AG10803 (cell line): ENCODE results near the gene NIPAL3.
"Not testable (repeated sequence)": the region's sequence is repeated elsewhere in the genome, so short reads cannot be mapped to it uniquely, and the experiment has no call there.

Source experiments
- DNase-seq: peaks from one replicate; pipeline ENCODE4 v3.0.0; 2010; ENCODE audit warnings: low read depth
- H3K4me3 ChIP-seq: 2 replicates; pipeline ENCODE4 v1.5.1; 2011; ENCODE audit warnings: mild to moderate bottlenecking, low read length, control low read depth
- TF ChIP-seq, protein P1 (sequence below): conservative IDR thresholded peaks from 2 replicates; pipeline ENCODE4 v1.5.1; 2011; ENCODE audit warnings: mild to moderate bottlenecking, low read length, control low read depth, inconsistent platforms

Gene NIPAL3

DNA sequence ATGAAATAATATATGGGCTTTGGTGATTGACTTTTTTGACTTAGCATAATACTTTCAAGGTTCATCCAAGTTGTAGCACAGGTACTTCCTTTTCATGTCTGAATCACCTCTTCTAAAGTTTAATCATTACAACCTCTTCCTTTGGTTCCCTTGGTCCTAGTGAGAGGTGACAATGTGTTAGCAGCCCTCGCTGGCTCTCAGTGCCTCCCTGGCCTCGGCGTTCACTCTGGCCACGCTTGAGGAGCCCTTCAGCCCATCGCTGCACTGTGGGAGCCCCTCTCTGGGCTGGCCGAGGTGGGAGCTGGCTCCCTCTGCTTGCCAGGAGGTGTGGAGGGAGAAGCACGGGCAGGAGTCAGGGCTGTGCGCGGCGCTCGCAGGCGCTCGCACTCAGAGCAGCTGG lies 74.1 kb downstream of the NIPAL3 start:
- no peak for DNase-seq
- TF ChIP-seq, protein P1, sequence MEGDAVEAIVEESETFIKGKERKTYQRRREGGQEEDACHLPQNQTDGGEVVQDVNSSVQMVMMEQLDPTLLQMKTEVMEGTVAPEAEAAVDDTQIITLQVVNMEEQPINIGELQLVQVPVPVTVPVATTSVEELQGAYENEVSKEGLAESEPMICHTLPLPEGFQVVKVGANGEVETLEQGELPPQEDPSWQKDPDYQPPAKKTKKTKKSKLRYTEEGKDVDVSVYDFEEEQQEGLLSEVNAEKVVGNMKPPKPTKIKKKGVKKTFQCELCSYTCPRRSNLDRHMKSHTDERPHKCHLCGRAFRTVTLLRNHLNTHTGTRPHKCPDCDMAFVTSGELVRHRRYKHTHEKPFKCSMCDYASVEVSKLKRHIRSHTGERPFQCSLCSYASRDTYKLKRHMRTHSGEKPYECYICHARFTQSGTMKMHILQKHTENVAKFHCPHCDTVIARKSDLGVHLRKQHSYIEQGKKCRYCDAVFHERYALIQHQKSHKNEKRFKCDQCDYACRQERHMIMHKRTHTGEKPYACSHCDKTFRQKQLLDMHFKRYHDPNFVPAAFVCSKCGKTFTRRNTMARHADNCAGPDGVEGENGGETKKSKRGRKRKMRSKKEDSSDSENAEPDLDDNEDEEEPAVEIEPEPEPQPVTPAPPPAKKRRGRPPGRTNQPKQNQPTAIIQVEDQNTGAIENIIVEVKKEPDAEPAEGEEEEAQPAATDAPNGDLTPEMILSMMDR = no peak
- H3K4me3 ChIP-seq = no peak overlapping the region

DNA sequence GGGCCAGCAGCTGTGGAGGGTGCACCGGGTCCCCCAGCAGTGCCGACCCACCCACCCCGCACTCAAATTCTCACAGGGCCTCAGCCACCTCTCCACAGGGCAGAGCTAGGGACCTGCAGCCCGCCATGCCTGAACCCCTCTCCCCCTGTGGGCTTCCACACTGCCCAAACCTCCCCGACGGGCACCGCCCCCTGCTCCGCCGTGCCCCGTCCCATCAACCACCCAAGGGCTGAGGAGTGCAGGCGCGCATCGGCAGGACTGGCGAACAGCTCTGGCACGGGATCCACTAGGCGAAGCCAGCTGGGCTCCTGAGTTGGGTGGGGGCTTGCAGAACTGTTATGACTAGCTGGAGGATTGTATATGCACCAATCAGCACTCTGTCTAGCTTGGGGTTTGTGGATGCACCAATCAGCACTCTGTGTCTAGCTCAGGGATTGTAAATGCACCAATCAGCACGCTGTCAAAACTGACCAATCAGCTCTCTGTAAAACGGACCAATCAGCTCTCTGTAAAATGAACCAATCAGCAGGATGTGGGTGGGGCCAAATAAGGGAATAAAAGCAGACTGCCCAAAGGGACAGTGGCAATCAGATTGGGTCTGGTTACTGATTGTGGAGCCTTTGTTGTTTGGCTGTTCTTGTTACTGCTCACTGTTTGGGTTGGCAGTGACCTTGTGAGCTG lies 74.6 kb downstream of the NIPAL3 start:
- no peak overlapping the region for H3K4me3 ChIP-seq
- TF ChIP-seq, protein P1 = no peak
- DNase-seq = no peak

DNA sequence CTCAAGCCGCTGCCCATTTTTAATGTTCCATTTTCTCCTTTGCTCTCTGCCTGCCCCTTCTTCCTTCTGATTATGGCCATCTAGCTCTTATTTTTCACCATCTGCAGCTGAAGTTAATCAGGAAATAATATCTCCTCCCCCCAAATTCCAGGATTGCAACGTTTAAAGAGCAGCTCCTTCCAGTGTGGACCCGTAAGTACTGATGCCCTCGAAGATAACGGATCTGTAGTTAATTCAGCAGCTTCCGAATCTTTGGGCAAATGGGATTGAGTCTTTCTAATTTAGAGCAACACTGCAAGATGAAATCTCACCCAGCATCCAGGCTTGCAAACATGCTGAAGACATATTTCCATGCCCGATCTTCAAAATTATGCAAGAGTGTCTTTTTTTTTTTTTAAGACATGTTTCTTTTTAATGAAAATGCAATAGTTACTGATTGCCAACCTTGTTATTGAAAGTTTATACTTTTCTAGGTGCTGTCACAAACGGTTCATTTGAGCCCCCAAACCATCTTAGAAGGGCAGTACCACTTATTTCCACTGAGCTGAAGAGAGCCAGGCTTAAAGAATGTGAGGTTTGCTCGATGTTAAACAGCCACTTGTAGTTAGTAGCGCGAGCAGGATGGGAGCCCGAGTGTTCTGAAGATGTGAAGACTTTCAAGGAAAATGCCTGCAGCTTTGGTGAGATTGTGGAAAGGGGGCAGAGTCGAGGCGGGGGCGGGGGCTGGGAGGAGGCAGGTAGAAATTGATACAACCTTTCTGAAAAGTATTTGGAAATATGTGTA lies 76.2 kb downstream of the NIPAL3 start:
- peak overlapping the region; percentile 34; the same call in 1 of the 2 replicates for H3K4me3 ChIP-seq
- TF ChIP-seq, protein P1 = peak; percentile 30; the same call in 1 of the 2 replicates
- peak; percentile 25 for DNase-seq

GRCh38 chr1:24492935-24493334 lies 77.3 kb downstream of the NIPAL3 start:
- H3K4me3 ChIP-seq, DNase-seq: not testable (repeated sequence)

DNA sequence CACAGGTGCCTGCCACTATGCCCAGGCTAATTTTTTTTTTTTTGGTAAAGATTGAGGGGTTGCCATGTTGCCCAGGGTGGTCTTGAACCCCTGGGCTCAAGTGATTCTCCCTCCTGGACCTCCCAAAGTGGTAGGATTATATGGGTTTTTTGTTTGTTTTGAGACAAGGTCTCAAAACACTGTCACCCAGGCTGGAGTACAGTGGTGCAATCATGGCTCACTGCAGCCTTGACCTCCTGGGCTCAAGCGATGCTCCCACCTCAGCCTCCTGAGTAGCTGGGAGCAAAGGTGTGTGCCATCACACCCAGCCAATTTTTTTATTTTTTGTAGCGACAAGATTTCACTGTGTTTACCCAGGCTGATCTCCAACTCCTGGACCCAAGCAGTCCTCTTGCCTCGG lies 78.2 kb downstream of the NIPAL3 start:
- TF ChIP-seq, protein P1 = no peak
- H3K4me3 ChIP-seq = no peak overlapping the region
- DNase-seq = no peak

DNA sequence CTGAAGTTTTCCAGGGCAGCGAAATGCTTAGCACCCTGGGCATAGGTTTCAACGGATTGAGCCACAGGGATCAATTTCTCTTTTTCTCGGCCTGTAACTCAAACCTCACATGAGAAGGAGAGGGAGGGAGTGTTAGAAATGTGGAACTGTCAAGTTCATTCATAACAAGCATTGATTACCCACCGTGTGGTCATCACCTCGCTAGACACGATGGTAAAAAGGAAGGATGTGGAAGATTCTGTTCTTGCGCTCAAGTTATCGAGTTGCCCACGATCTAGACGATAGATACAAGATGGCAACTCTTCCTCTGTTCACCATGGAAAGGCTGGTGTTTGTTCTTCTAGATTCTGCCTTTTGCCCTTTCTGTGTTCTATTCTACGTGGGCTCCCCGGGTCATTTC lies 83.0 kb downstream of the NIPAL3 start:
- DNase-seq = no peak
- no peak overlapping the region for H3K4me3 ChIP-seq
- TF ChIP-seq, protein P1 = no peak

DNA sequence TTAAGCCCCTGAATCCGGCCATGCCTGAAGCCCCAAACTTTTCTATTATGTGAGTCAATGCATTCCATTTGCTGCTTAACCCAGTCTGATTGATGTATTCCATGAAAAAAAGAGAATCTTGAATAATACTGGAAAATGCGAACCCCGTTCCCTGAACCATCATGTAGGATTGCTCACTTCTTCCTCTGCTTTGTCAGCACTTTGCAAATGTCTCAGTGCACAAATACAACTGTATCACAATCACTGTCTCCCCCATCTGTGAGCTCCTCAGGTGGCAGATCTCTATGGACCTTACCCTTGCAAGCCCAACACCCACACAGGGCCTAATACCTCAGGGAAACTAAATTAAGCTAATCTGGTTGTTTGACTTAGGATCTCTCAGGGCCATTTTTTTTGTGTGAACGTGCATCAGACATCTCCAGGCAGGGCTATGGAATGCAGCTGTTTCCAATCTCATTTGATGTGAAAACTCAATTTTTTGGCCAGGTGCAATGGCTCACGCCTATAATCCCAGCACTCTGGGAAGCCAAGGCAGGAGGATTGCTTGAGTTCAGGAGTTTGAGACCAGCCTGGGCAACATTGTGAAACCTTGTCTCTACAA lies 84.9 kb downstream of the NIPAL3 start:
- no peak overlapping the region for H3K4me3 ChIP-seq
- TF ChIP-seq, protein P1 = no peak
- DNase-seq = no peak
